ENCODE results near the gene TM9SF1. TPM values are rescaled to one million over a fixed set of nuclear protein-coding genes. Genes with fewer than 3 reads are reported as not detected.

The TM9SF1 gene
- total RNA-seq, 4 donors from 2014 or later = 46.8 to 61.3 (median 54.6) TPM

DNA sequence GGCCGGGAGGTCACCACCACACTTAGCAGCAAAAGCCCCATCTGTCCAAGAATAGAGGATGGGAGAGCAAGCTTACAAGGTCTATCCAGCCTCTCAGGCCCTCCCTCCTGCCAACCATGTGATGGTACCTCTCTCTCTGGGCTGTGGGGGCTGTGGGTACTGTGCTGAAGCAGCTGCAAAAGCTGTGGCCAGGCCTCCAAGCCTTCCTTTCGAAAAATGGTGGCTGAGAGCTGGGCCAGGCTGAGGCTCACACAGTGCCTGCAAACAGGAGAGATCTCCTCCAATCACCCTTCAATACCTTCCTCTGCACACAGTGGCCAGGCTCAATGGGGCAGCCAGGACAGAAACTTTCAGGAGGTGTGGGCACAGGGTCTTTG lies 7.7 kb downstream of the TM9SF1 start:
- peak overlapping the region in 1 of 4 donors; percentile 87 for H3K27ac ChIP-seq
- H3K4me3 ChIP-seq = peak overlapping the region in 2 of 4 donors; percentile 59 to 86
- TF ChIP-seq EP300 (IDR thresholded peaks at IDR 0.05) = no peak
- no peak for TF ChIP-seq CTCF (IDR thresholded peaks at IDR 0.05)
- TF ChIP-seq POLR2A (IDR thresholded peaks at IDR 0.05) = no peak
- peaks cover 0 to 73% (median 2%) of the 10 kb centered on the region in 3 donors for H3K36me3 ChIP-seq
- DNase-seq (ENCODE audit: low spot score in 2 of 2) = no peak
- WGBS, 2 donors = 81 to 89% methylated on average over 2 of the region's 2 CpGs
- H3K27me3 ChIP-seq = no peaks in the 10 kb centered on the region
- H3K9me3 ChIP-seq = no peaks in the 10 kb centered on the region
- peaks cover 0 to 34% (median 11%) of the 10 kb centered on the region in 4 donors for H3K4me1 ChIP-seq

GRCh38 chr14:24186831-24187538 lies 8.3 kb downstream of the TM9SF1 start:
- Histone ChIP-seq H3K4me3 (no peak overlapping the region), H3K36me3 (peaks cover 0 to 73% (median 2%) of the 10 kb centered on the region in 3 donors), H3K27ac (peak overlapping the region in 1 of 4 donors; percentile 87), H3K27me3 (no peaks in the 10 kb centered on the region), H3K4me1 (peaks cover 0 to 30% (median 11%) of the 10 kb centered on the region in 4 donors), H3K9me3 (no peaks in the 10 kb centered on the region)
- 91 to 94% methylated on average over 10 of the region's 10 CpGs for WGBS, 2 donors
- no peak for DNase-seq (ENCODE audit: low spot score in 2 of 2)
- TF ChIP-seq POLR2A (IDR thresholded peaks at IDR 0.05) (no peak), EP300 (IDR thresholded peaks at IDR 0.05) (no peak), CTCF (IDR thresholded peaks at IDR 0.05) (no peak)

GRCh38 chr14:24185741-24186140 lies 9.5 kb downstream of the TM9SF1 start:
- no peak overlapping the region for H3K27ac ChIP-seq
- TF ChIP-seq POLR2A (IDR thresholded peaks at IDR 0.05) = no peak
- WGBS, 2 donors = 88 to 91% methylated on average over 11 of the region's 11 CpGs
- H3K4me3 ChIP-seq = no peak overlapping the region
- DNase-seq (ENCODE audit: low spot score in 2 of 2) = no peak
- H3K9me3 ChIP-seq = no peaks in the 10 kb centered on the region
- H3K4me1 ChIP-seq = peaks cover 0 to 28% (median 11%) of the 10 kb centered on the region in 4 donors
- H3K27me3 ChIP-seq = no peaks in the 10 kb centered on the region
- H3K36me3 ChIP-seq = peaks cover 0 to 75% (median 2%) of the 10 kb centered on the region in 3 donors

- Histone ChIP-seq H3K36me3 (peaks cover 0 to 75% (median 2%) of the 10 kb centered on the region in 3 donors), H3K4me1 (peaks cover 0 to 34% (median 11%) of the 10 kb centered on the region in 4 donors), H3K9me3 (no peaks in the 10 kb centered on the region), H3K27ac (no peak overlapping the region), H3K27me3 (no peaks in the 10 kb centered on the region), H3K4me3 (no peak overlapping the region)
- no peak for DNase-seq (ENCODE audit: low spot score in 2 of 2)
- WGBS, 2 donors = 93% methylated on average over 7 of the region's 7 CpGs
- TF ChIP-seq EP300 (IDR thresholded peaks at IDR 0.05) (no peak), POLR2A (IDR thresholded peaks at IDR 0.05) (no peak), CTCF (IDR thresholded peaks at IDR 0.05) (no peak)
These were observed 10.2 kb downstream of the TM9SF1 start for GRCh38 chr14:24185026-24185425.

- Histone ChIP-seq H3K4me1 (peaks cover 0 to 37% (median 13%) of the 10 kb centered on the region in 4 donors), H3K4me3 (no peak overlapping the region), H3K27ac (no peak overlapping the region), H3K9me3 (no peaks in the 10 kb centered on the region), H3K36me3 (peaks cover 0 to 77% (median 2%) of the 10 kb centered on the region in 3 donors), H3K27me3 (no peaks in the 10 kb centered on the region)
- no peak for DNase-seq (ENCODE audit: low spot score in 2 of 2)
- WGBS, 2 donors = 85% methylated on average over 15 to 18 of the region's 19 CpGs
- no peak for TF ChIP-seq POLR2A (IDR thresholded peaks at IDR 0.05)
- no peak for TF ChIP-seq EP300 (IDR thresholded peaks at IDR 0.05)
- no peak for TF ChIP-seq CTCF (IDR thresholded peaks at IDR 0.05)
These were observed 10.9 kb downstream of the TM9SF1 start for GRCh38 chr14:24184104-24184970.

Measured in tibial nerve (tissue), 4 donors.